ENCODE data around the gene SH3BP5. TPM values are rescaled to one million over a fixed set of nuclear protein-coding genes. Genes with fewer than 3 reads are reported as not detected.

The SH3BP5 gene
- total RNA-seq, 2 donors from 2014 or later = 47.2 to 82.4 TPM

DNA sequence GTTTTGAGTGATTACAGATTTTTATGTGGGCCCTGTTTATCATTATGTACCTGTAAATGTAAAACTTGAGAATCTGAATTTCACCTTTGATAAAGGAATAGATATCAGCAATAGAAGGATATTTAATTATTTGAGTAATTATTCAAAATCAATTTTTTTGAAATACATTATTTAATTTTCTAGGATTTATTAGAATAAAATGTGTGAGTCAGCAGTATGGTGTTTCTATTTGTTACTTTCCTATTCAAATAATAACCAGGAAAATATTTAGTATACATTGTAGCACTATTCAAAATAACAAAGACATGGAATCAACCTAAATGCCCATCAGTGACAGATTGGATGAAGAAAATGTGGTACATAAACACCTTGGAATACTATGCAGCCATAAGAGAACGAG lies 104.2 kb downstream of the SH3BP5 start:
- ATAC-seq (ENCODE audit: insufficient number of reproducible peaks, low FRiP score, low read depth) (no peak), DNase-seq (ENCODE audit: low spot score) (no peak)
- Histone ChIP-seq H3K9me3 (no peaks in the 10 kb centered on the region), H3K27ac (no peak overlapping the region), H3K4me1 (ENCODE audit: control insufficient read depth in 1 of 2, low read depth in 2 of 2) (no peaks in the 10 kb centered on the region), H3K36me3 (peaks cover 23% of the 10 kb centered on the region), H3K4me3 (no peak overlapping the region), H3K27me3 (replicated peaks; ENCODE audit: insufficient read depth) (no peaks in the 10 kb centered on the region)
- TF ChIP-seq, protein P1, sequence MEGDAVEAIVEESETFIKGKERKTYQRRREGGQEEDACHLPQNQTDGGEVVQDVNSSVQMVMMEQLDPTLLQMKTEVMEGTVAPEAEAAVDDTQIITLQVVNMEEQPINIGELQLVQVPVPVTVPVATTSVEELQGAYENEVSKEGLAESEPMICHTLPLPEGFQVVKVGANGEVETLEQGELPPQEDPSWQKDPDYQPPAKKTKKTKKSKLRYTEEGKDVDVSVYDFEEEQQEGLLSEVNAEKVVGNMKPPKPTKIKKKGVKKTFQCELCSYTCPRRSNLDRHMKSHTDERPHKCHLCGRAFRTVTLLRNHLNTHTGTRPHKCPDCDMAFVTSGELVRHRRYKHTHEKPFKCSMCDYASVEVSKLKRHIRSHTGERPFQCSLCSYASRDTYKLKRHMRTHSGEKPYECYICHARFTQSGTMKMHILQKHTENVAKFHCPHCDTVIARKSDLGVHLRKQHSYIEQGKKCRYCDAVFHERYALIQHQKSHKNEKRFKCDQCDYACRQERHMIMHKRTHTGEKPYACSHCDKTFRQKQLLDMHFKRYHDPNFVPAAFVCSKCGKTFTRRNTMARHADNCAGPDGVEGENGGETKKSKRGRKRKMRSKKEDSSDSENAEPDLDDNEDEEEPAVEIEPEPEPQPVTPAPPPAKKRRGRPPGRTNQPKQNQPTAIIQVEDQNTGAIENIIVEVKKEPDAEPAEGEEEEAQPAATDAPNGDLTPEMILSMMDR (IDR thresholded peaks at IDR 0.05) = no peak

DNA sequence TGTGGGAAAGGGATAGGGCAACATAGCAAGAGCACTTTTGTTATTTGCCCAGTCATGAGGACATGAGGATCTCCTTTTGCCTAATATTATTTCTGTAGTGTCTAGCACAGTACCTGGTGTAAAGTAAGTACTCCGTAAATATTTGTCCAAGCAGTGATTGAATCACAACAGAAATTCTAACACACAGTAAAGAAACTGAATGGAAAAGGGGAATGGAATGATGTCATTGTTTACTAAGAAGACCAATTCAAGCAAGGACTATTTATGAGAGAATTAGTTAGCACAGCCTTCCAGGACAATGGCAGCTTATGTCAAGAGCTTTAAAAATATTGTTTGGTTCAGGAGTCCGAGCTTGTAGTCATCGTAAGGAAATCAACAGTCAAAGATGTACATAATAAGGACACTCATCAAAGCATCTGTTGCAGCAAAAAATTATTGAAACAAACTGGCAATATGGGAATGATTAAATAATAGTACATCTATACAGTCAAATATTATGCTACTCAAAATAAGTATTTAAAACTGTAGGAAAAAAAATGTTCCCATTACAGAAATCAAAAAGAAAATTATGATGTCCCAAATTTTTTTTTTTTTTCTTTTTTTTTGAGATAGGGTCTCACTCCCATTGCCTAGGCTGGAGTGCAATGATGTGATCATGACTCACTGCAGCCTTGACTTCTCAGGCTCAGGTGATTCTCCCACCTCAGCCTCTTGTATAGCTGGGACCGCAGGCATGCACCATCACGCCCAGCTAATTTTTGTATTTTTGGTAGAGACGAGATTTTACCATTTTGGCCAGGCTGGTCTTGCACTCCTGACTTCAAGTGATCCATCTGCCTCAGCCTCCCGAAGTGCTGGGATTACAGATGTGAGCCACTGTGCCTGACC lies 108.5 kb downstream of the SH3BP5 start:
- Histone ChIP-seq H3K27me3 (replicated peaks; ENCODE audit: insufficient read depth) (no peaks in the 10 kb centered on the region), H3K36me3 (peaks cover 29% of the 10 kb centered on the region), H3K4me1 (ENCODE audit: control insufficient read depth in 1 of 2, low read depth in 2 of 2) (peaks cover 0 to under 1% of the 10 kb centered on the region in 2 donors), H3K4me3 (no peak overlapping the region), H3K9me3 (no peaks in the 10 kb centered on the region), H3K27ac (no peak overlapping the region)
- no peak for DNase-seq (ENCODE audit: low spot score)
- no peak for ATAC-seq (ENCODE audit: insufficient number of reproducible peaks, low FRiP score, low read depth)
- TF ChIP-seq, protein P1 (IDR thresholded peaks at IDR 0.05) = no peak

DNA sequence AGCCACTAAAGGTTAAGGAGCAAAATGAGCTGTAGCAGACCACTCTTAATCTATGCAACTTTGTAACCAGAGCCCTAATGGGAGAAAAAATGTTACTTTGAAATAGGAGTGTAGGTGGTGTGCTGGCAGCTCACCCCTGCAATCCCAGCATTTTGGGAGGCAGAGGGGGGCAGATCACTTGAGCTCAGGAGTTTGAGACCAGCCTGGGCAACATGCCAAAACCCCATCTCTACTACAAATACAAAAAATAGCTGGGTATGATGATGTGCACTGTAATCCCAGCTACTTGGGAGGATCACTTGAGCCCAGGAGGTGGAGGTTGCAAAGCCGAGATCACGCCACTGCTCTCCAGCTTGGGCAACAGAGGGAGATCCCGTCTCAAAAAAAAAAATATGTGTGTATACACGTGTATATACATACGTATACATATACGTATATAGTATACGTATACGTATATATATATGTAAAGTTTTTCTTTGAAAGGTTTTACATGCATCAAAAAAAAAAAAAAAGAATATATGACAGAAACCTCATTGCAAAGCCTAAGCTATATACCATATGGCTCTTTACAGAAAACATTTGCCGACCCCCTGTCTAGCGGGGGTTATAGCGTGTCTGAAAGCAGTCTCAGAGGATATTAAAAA lies 110.7 kb downstream of the SH3BP5 start:
- Histone ChIP-seq H3K4me1 (ENCODE audit: control insufficient read depth in 1 of 2, low read depth in 2 of 2) (peaks cover 0 to 3% of the 10 kb centered on the region in 2 donors), H3K36me3 (peaks cover 34% of the 10 kb centered on the region), H3K9me3 (no peaks in the 10 kb centered on the region), H3K4me3 (no peak overlapping the region), H3K27me3 (replicated peaks; ENCODE audit: insufficient read depth) (no peaks in the 10 kb centered on the region), H3K27ac (no peak overlapping the region)
- ATAC-seq (ENCODE audit: insufficient number of reproducible peaks, low FRiP score, low read depth) (no peak), DNase-seq (ENCODE audit: low spot score) (no peak)
- TF ChIP-seq, protein P1 (IDR thresholded peaks at IDR 0.05) = no peak

DNA sequence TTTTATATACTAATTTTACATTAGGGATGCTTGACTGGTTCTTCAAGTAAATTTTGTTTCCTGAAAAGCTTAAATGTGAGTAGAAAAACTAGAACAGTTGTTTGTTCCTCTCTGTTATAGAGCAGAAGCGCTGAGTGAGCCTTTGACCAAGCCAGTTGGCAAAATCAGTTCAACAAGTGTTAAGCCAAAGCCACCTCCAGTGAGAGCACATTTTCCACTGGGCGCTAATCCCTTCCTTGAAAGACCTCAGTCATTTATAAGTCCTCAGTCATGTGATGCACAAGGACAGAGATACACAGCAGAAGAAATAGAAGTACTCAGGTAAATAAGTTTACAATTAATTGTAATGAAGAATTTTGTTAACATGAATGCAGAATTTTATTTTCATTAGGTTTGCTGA lies 111.7 kb downstream of the SH3BP5 start:
- no peak for ATAC-seq (ENCODE audit: insufficient number of reproducible peaks, low FRiP score, low read depth)
- TF ChIP-seq, protein P1 (IDR thresholded peaks at IDR 0.05) = no peak

DNA sequence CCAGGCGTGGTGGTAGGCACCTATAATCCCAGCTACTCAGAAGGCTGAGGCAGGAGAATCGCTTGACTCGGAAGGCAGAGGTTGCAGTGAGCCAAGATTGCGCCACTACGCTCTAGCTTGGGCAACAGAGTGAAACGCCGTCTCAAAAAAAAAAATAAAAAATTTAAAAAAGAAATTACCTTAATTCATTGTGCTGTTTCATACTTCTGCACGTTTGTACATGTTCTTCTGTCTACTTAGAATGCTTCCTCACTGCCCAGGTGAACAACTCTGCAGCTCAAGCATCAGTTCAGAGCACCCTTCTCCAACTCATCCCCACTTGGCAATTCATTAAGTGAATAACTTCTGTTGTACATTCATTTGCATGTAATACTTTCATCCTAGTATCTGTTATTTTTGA lies 112.3 kb downstream of the SH3BP5 start:
- peaks cover 0 to 10% of the 10 kb centered on the region in 2 donors for H3K4me1 ChIP-seq (ENCODE audit: control insufficient read depth in 1 of 2, low read depth in 2 of 2)
- TF ChIP-seq, protein P1 (IDR thresholded peaks at IDR 0.05) = no peak
- H3K36me3 ChIP-seq = peaks cover 30% of the 10 kb centered on the region
- H3K4me3 ChIP-seq = no peak overlapping the region
- no peak overlapping the region for H3K27ac ChIP-seq
- ATAC-seq (ENCODE audit: insufficient number of reproducible peaks, low FRiP score, low read depth) = no peak
- H3K27me3 ChIP-seq (replicated peaks; ENCODE audit: insufficient read depth) = no peaks in the 10 kb centered on the region
- H3K9me3 ChIP-seq = no peaks in the 10 kb centered on the region
- DNase-seq (ENCODE audit: low spot score) = no peak

More for the DNA sequence above, 111.7 kb downstream of the SH3BP5 start:
- Histone ChIP-seq H3K4me1 (ENCODE audit: control insufficient read depth in 1 of 2, low read depth in 2 of 2) (peaks cover 0 to 9% of the 10 kb centered on the region in 2 donors), H3K27me3 (replicated peaks; ENCODE audit: insufficient read depth) (no peaks in the 10 kb centered on the region), H3K9me3 (no peaks in the 10 kb centered on the region), H3K27ac (no peak overlapping the region), H3K36me3 (peaks cover 34% of the 10 kb centered on the region), H3K4me3 (no peak overlapping the region)
- DNase-seq (ENCODE audit: low spot score) = no peak
